NT2/D1 (cell line): ENCODE measurements around the gene OIT3.

Source experiments
- DNase-seq: peaks from one replicate; pipeline ENCODE4 v3.0.0-alpha.2; 2011; ENCODE audit warnings: low read depth, low spot score
- H3K27me3 ChIP-seq: 2 replicates; pipeline ENCODE4 v1.6.0; 2011; ENCODE audit warnings: mild to moderate bottlenecking; ENCODE audit not compliant: insufficient read length, insufficient read depth
- H3K36me3 ChIP-seq: 2 replicates; pipeline ENCODE4 v1.6.1; 2011; ENCODE audit warnings: mild to moderate bottlenecking, low read length, mixed read lengths; ENCODE audit not compliant: insufficient read depth, insufficient read length
- H3K4me1 ChIP-seq: 2 replicates; pipeline ENCODE4 v1.5.1; 2011; ENCODE audit not compliant: insufficient read depth, insufficient read length
- H3K4me3 ChIP-seq: 2 replicates; pipeline ENCODE4 v1.5.1; 2011; ENCODE audit warnings: low read depth; ENCODE audit not compliant: insufficient read length
- H3K9ac ChIP-seq: 2 replicates; pipeline ENCODE4 v1.6.0; 2011; ENCODE audit warnings: low read depth; ENCODE audit not compliant: insufficient read length
- H3K9me3 ChIP-seq: 2 replicates; pipeline ENCODE4 v1.5.1; 2011; ENCODE audit warnings: mild to moderate bottlenecking, low read length; ENCODE audit not compliant: insufficient read depth
- SUZ12 ChIP-seq: IDR thresholded peaks from 2 replicates; pipeline ENCODE4 v1.6.1; 2011; ENCODE audit not compliant: insufficient read length, insufficient read depth; ENCODE audit errors: extremely low read depth
- YY1 ChIP-seq: IDR thresholded peaks from 2 replicates; pipeline ENCODE4 v1.6.1; 2011; ENCODE audit not compliant: insufficient read length, insufficient read depth
- ZNF274 ChIP-seq: IDR thresholded peaks from 2 replicates; pipeline ENCODE4 v1.6.1; 2011; ENCODE audit warnings: mild to moderate bottlenecking, low read depth, low read length

OIT3 gene

DNA sequence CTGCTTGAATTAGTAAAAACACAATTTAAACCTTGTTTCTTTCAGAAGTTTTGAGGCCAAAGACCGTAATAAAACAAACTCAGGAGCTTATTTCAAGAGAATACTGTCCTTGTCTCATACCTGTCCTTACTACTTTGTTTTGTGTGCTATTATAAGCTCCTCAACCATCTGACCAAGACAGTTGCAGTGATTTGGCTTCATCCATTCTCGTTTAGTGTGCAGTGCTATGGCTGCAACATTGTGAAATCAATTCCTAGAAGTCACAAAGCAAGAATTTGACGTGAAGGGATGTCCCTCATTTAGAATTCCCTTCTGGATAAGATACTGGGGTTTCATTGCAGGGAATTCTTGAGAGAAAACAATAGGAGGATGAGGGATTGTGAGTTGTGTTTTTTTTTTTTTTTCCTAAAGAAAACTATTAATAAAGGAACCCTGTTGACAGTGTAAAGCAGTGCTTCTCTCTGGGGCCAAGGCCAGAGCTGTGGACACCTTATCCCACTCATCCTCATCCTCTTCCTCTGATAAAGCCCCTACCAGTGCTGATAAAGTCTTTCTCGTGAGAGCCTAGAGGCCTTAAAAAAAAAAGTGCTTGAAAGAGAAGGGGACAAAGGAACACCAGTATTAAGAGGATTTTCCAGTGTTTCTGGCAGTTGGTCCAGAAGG is at the start of gene OIT3:
TSS of gene OIT3 (plus strand) at position 604 of the 663 bp plus-strand sequence. CDS start 60 bp downstream, outside the sequence.
- DNase-seq, result no peak
- Histone ChIP-seq H3K9ac (no peak within 1 kb of the TSS), H3K36me3 (peaks cover 4% of the 10 kb centered on the region), H3K9me3 (no peaks in the 10 kb centered on the region), H3K4me1 (no peaks in the 10 kb centered on the region), H3K4me3 (no peak within 1 kb of the TSS), H3K27me3 (no peaks in the 10 kb centered on the region)
- TF ChIP-seq SUZ12, result no peak
- no peak for TF ChIP-seq ZNF274
- no peak for TF ChIP-seq YY1

DNA sequence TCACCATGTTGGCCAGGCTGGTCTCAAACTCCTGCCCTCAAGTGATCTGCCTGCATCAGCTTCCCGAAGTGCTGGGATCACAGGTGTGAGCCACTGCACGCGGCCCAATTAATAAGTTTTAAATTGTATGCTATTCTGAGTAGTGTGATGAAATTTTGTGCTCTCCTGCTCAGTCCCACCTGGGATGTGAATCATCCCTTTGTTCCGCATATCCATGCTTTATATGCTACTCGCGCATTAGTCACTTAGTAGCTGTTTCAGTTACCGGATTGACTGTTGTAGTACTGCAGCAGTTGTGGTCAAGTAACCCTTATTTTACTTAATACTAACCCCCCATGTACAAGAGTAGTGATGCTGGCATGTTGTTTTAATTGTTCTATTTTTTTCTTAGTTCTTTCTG is 47.3 kb upstream of the OIT3 start:
- Histone ChIP-seq H3K36me3 (peaks cover 2% of the 10 kb centered on the region), H3K27me3 (no peaks in the 10 kb centered on the region), H3K9ac (no peak overlapping the region), H3K4me3 (no peak overlapping the region), H3K4me1 (no peaks in the 10 kb centered on the region), H3K9me3 (peaks cover 5% of the 10 kb centered on the region; the same call in 1 of the 2 replicates)
- DNase-seq, result no peak
- TF ChIP-seq YY1, result no peak
- TF ChIP-seq SUZ12, result no peak
- no peak for TF ChIP-seq ZNF274

DNA sequence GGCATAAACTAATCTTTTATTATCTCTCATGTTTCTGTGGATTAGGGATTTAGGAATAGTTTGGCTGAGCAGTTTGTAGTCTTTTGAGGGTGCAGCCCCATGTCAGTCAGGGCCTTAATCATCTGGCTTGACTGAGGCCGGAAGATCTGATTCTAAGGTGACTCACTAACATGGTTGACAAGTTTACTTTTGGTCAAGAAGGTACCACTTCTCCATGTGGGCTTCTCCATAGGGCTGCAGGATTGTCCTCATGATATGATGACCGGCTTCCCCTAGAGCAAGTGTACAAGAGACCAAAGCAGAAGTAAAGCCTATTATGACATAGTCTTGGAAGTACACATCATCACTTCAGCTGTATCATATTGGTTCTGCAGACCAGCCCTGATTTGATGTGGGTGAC is 45.9 kb upstream of the OIT3 start:
- no peak for DNase-seq
- Histone ChIP-seq H3K36me3 (peaks cover 2% of the 10 kb centered on the region), H3K4me1 (no peaks in the 10 kb centered on the region), H3K9me3 (peaks cover 10% of the 10 kb centered on the region; the same call in 1 of the 2 replicates), H3K9ac (no peak overlapping the region), H3K4me3 (no peak overlapping the region), H3K27me3 (no peaks in the 10 kb centered on the region)
- TF ChIP-seq ZNF274 (no peak), YY1 (no peak), SUZ12 (no peak)

DNA sequence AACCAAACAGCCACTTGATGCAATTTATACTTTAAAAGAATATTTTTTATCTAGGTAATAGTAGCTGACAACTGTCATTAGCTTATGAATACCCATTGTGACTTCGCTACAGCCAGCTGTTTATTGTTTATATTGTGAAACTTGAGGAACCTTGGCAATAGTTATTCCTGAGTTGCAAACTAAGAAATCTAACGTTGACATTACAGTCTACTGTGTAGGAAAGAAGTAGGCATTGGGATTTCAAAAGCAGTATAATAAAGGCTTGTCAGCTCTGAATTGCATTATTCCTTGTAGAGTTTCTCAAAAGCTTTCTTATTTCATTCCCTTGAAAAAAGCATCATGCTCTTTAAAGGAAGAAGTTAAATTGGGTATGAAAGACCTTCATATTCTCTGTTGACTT is 42.7 kb upstream of the OIT3 start:
- DNase-seq, result no peak
- TF ChIP-seq ZNF274 (no peak), YY1 (no peak)
- peaks cover 10% of the 10 kb centered on the region; the same call in 1 of the 2 replicates for H3K9me3 ChIP-seq
- H3K27me3 ChIP-seq, result no peaks in the 10 kb centered on the region
- no peaks in the 10 kb centered on the region for H3K4me1 ChIP-seq
- no peak overlapping the region for H3K4me3 ChIP-seq
- H3K36me3 ChIP-seq, result peaks cover 2% of the 10 kb centered on the region
- H3K9ac ChIP-seq, result no peak overlapping the region

DNA sequence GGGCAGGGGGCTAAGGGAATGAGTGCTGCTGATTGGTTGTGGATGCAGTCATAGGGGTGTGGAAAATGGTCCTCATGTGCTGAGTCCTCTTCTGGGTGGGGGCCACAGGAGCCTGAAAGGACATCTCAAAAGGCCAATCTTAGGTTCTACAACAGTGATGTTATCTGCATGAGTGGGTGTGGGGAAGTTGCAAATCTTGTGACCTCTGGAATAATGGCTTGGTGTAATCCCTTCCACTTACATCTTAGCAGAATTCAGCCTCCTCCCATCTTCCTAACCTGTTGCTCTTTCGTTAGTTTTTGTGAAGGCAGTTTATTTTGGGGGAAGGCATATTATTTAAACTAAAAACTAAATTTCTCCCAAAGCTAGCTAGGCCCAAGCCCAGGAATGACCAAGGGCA is 42.0 kb upstream of the OIT3 start:
- H3K4me1 ChIP-seq, result no peaks in the 10 kb centered on the region
- no peak for TF ChIP-seq ZNF274
- TF ChIP-seq SUZ12, result no peak
- no peak for TF ChIP-seq YY1
- H3K36me3 ChIP-seq, result peaks cover 2% of the 10 kb centered on the region
- no peak overlapping the region for H3K9ac ChIP-seq
- H3K27me3 ChIP-seq, result no peaks in the 10 kb centered on the region
- DNase-seq, result no peak
- H3K9me3 ChIP-seq, result peaks cover 10% of the 10 kb centered on the region; the same call in 1 of the 2 replicates
- no peak overlapping the region for H3K4me3 ChIP-seq

DNA sequence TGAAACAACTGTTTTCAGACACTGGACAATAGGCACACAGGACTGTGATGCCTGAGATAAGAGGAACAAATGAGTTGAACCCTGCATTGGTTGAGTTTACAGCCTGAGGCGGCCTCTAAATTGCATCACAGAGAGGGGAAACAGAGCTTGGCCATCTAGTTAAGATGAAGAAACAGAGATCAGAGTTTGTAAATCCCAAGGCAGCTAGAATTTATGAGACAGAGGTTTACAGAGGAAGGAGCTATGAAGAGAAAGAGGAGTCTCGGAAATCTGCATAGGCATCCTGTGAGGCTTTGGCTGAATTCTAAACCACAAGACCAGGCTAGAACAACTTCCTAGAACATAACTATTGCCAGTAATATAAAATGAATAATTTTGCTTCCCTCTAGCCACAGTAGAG is 41.0 kb upstream of the OIT3 start:
- H3K4me3 ChIP-seq, result no peak overlapping the region
- no peaks in the 10 kb centered on the region for H3K4me1 ChIP-seq
- no peaks in the 10 kb centered on the region for H3K27me3 ChIP-seq
- H3K9me3 ChIP-seq, result peaks cover 10% of the 10 kb centered on the region; the same call in 1 of the 2 replicates
- TF ChIP-seq YY1, result no peak
- TF ChIP-seq ZNF274, result no peak
- no peak for TF ChIP-seq SUZ12
- no peak overlapping the region for H3K9ac ChIP-seq
- no peak for DNase-seq
- H3K36me3 ChIP-seq, result peaks cover 2% of the 10 kb centered on the region

DNA sequence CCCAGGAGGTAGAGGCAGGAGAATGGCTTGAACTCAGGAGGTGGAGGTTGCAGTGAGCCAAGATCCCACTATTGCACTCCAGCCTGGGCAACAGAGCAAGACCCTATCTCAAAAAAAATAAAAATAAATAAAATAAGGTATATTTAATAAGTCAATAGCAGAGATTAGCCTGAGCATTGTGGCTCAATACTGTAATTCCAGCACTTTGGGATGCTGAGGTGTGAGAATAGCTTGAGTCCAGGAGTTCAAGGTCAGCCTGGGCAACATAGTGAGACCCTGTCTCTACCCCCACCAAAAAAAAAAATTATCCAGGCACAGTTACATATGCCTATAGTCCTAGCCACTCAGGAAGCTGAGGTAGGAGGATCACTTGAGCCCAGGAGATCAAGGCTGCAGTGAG is 38.4 kb upstream of the OIT3 start:
- H3K9me3 ChIP-seq, result peaks cover 10% of the 10 kb centered on the region; the same call in 1 of the 2 replicates
- H3K4me3 ChIP-seq, result no peak overlapping the region
- no peak for DNase-seq
- no peaks in the 10 kb centered on the region for H3K36me3 ChIP-seq
- TF ChIP-seq SUZ12, result no peak
- no peak for TF ChIP-seq YY1
- no peak for TF ChIP-seq ZNF274
- H3K9ac ChIP-seq, result no peak overlapping the region
- no peaks in the 10 kb centered on the region for H3K27me3 ChIP-seq
- H3K4me1 ChIP-seq, result no peaks in the 10 kb centered on the region

DNA sequence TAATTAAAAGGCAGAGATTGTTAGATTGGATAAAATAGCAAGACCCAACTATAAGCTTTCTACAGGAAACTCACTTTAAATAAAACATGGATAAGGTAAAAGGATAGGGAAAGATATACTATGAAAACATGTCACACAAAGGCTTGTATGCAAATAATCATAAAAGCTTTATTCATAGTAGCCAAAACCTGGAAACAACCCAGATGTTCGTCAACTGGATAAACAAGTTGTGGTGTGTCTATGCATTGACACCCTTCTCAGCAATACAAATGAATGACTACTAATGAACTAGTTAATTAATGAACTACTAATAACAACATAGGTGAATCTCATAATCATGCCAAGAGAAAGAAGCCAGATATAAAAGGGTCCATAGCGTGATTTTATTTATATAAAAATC is 37.7 kb upstream of the OIT3 start:
- no peak overlapping the region for H3K4me3 ChIP-seq
- no peaks in the 10 kb centered on the region for H3K36me3 ChIP-seq
- no peak for DNase-seq
- H3K9ac ChIP-seq, result no peak overlapping the region
- TF ChIP-seq SUZ12, result no peak
- no peaks in the 10 kb centered on the region for H3K4me1 ChIP-seq
- no peaks in the 10 kb centered on the region for H3K27me3 ChIP-seq
- peaks cover 10% of the 10 kb centered on the region; the same call in 1 of the 2 replicates for H3K9me3 ChIP-seq
